K562 (cell line): ENCODE measurements around the gene ADAM33. TPM values are rescaled to one million over a fixed set of nuclear protein-coding genes. Genes with fewer than 3 reads are reported as not detected.

Source experiments
- ATAC-seq: fragments of 200-7000 bp; cut with Tn5 transposase; 3 replicates; pipeline ENCODE4 v1.9.1; 2020; ENCODE audit warnings: moderate library complexity
- BruUV-seq: library from RNA; stranded (reverse); fragments of 400-500 nt; replicated peaks from 2 replicates; lab custom pipeline; 2021; lab: Mats Ljungman, UMichigan
- CTCF ChIA-PET: fragments of 300-600 bp; formaldehyde crosslinking; extraction: SDS; loops from one replicate; lab custom pipeline; 2021; ENCODE audit warnings: low intra/inter-chr PET ratio; lab: Yijun Ruan, JAX
- POLR2A ChIA-PET: fragments of 300-600, 350-650 bp; sonication (Branson Sonifier 250); formaldehyde crosslinking; extraction: SDS; loops from one replicate; lab custom pipeline; 2021; ENCODE audit warnings: antibody characterized with exemption, inconsistent platforms; lab: Yijun Ruan, JAX
- DNase-seq, 4 experiments: peaks; one replicate each; pipeline versions ENCODE4 v3.0.0 to v3.0.0-alpha.2; 2011 to 2018; ENCODE audit warnings: low spot score in 3 of 4, mixed read lengths in 3 of 4; ENCODE audit errors: extremely low read depth in 1 of 4
- FAIRE-seq: peaks from 2 replicates; lab custom pipeline; 2011; peaks lifted over from hg19 to GRCh38; lab: Jason Lieb, UNC
- H2AFZ ChIP-seq: 2 replicates; pipeline ENCODE4 v1.6.0; 2011; ENCODE audit warnings: low read depth, low read length, control low read depth, inconsistent platforms
- H3K27ac ChIP-seq: fragments of 200-600 bp; 3 replicates; pipeline ENCODE4 v1.8.0; 2011; ENCODE audit warnings: low read depth, mild to moderate bottlenecking, control low read depth, inconsistent platforms, low read length, moderate library complexity, mixed read lengths; ENCODE audit errors: extremely low read depth
- H3K27me3 ChIP-seq, 2 experiments: fragments of 300-600 bp in 1 of 2; 2 replicates in 1 of 2; 3 replicates in 1 of 2; pipeline versions ENCODE4 v1.6.0 to v1.8.0; 2011; ENCODE audit warnings: inconsistent platforms in 2 of 2, low read length in 2 of 2, mild to moderate bottlenecking in 1 of 2, mixed read lengths in 1 of 2, moderate library complexity in 1 of 2; ENCODE audit not compliant: control insufficient read depth in 2 of 2, insufficient read depth in 2 of 2
- H3K36me3 ChIP-seq: fragments of 300-600 bp; 3 replicates; pipeline ENCODE4 v1.8.0; 2011; ENCODE audit warnings: mild to moderate bottlenecking, low read length, inconsistent platforms; ENCODE audit not compliant: control insufficient read depth, insufficient read depth
- H3K4me1 ChIP-seq, 2 experiments: fragments of 200-600 bp in 1 of 2; replicated peaks in 1 of 2; 2 replicates in 1 of 2; 3 replicates in 1 of 2; pipeline versions ENCODE4 v1.5.1 to v1.8.0; 2011; ENCODE audit warnings: inconsistent platforms in 2 of 2, low read length in 2 of 2, mild to moderate bottlenecking in 1 of 2, mixed read lengths in 1 of 2, moderate library complexity in 1 of 2; ENCODE audit not compliant: control insufficient read depth in 2 of 2, insufficient read depth in 2 of 2
- H3K4me2 ChIP-seq: 2 replicates; pipeline ENCODE4 v1.6.1; 2011; ENCODE audit warnings: low read length, control low read depth, inconsistent platforms, mixed read lengths; ENCODE audit not compliant: insufficient read depth
- H3K4me3 ChIP-seq: fragments of 200-600 bp; sonication (generic), shearing (Covaris generic); 2 replicates; pipeline ENCODE4 v1.5.1; 2016; ENCODE audit warnings: control low read depth, inconsistent platforms
- H3K79me2 ChIP-seq: fragments of 200-600 bp; 3 replicates; pipeline ENCODE4 v1.8.0; 2011; ENCODE audit warnings: low read length, inconsistent platforms; ENCODE audit not compliant: control insufficient read depth, insufficient read depth
- H3K9ac ChIP-seq, 2 experiments: 2 replicates each; pipeline versions ENCODE4 v1.6.0 to v1.6.1; 2011; ENCODE audit warnings: low read depth in 2 of 2, low read length in 2 of 2, control low read depth in 1 of 2, inconsistent platforms in 1 of 2, mild to moderate bottlenecking in 1 of 2, mixed read lengths in 1 of 2; ENCODE audit not compliant: insufficient read depth in 1 of 2
- H3K9me1 ChIP-seq: one replicate; pipeline ENCODE4 v1.6.0; 2011; ENCODE audit warnings: inconsistent platforms, mild to moderate bottlenecking, low read length, moderate library complexity; ENCODE audit not compliant: control insufficient read depth, insufficient read depth
- H3K9me3 ChIP-seq: replicated peaks from 2 replicates; pipeline ENCODE4 v1.5.1; 2011; ENCODE audit warnings: low read depth, low read length, inconsistent platforms; ENCODE audit not compliant: control insufficient read depth, insufficient read depth
- H4K20me1 ChIP-seq: replicated peaks from 2 replicates; pipeline ENCODE4 v1.6.1; 2011; ENCODE audit warnings: low read length, inconsistent platforms, mixed read lengths; ENCODE audit not compliant: control insufficient read depth, insufficient read depth
- CXXC5 ChIP-seq: fragments of 250-450 bp; sonication (Bioruptor Pico); IDR thresholded peaks from 2 replicates; pipeline ENCODE4 v1.8.0; 2022; ENCODE audit warnings: inconsistent platforms, mild to moderate bottlenecking, moderate library complexity
- ETS2 ChIP-seq: IDR thresholded peaks from 2 replicates; pipeline ENCODE4 v1.6.1; 2016; ENCODE audit warnings: borderline replicate concordance, missing genetic modification characterization, mild to moderate bottlenecking, moderate library complexity, missing compliant biosample characterization; ENCODE audit not compliant: poor library complexity, severe bottlenecking
- FOS ChIP-seq: IDR thresholded peaks from 3 replicates; pipeline ENCODE4 v1.6.1; 2011; ENCODE audit not compliant: insufficient read length; ENCODE audit errors: extremely low read depth
- GABPB1 ChIP-seq: sonication (generic); formaldehyde crosslinking; IDR thresholded peaks from 2 replicates; pipeline ENCODE4 v1.8.0; 2022; ENCODE audit warnings: mild to moderate bottlenecking, missing genetic modification reagents
- KDM5B ChIP-seq: fragments of 200-600 bp; sonication (generic); IDR thresholded peaks from 2 replicates; pipeline ENCODE4 v1.6.1; 2012; ENCODE audit warnings: low read depth, mild to moderate bottlenecking, moderate library complexity, low read length, control low read depth, inconsistent platforms; ENCODE audit not compliant: insufficient replicate concordance
- MEIS2 ChIP-seq: fragments of 450-650 bp; IDR thresholded peaks from 2 replicates; pipeline ENCODE4 v1.6.1; 2014; ENCODE audit warnings: mild to moderate bottlenecking; ENCODE audit not compliant: partially characterized antibody
- NCOR1 ChIP-seq: fragments of 450-650 bp; IDR thresholded peaks from 2 replicates; pipeline ENCODE4 v1.6.1; 2016; ENCODE audit warnings: mild to moderate bottlenecking, moderate library complexity
- PHF21A ChIP-seq: fragments of 450-650 bp; IDR thresholded peaks from 2 replicates; pipeline ENCODE4 v1.6.1; 2017; ENCODE audit warnings: low read depth, borderline replicate concordance
- POLR2A ChIP-seq: fragments of 450-650 bp; conservative IDR thresholded peaks from 2 replicates; pipeline ENCODE4 v1.6.1; 2016
- POLR2AphosphoS2 ChIP-seq: IDR thresholded peaks from 2 replicates; pipeline ENCODE4 v1.6.1; 2012; ENCODE audit warnings: low read length, improper control_type of control experiment
- SMAD1 ChIP-seq: fragments of 150-350 bp; IDR thresholded peaks from 2 replicates; pipeline ENCODE4 v1.6.1; 2014; ENCODE audit warnings: low read length, low read depth; ENCODE audit not compliant: partially characterized antibody
- ZBTB1 ChIP-seq: sonication (generic); formaldehyde crosslinking; IDR thresholded peaks from 2 replicates; pipeline ENCODE4 v1.8.1; 2023; ENCODE audit warnings: missing genetic modification reagents, low read depth, mild to moderate bottlenecking, borderline replicate concordance
- ZNF589 ChIP-seq: fragments of 200-800 bp; sonication (Bioruptor generic); IDR thresholded peaks from 2 replicates; pipeline ENCODE4 v1.6.1; 2016; ENCODE audit warnings: low read depth, missing genetic modification characterization, missing compliant biosample characterization
- WGBS: fragments of 100-300 bp; shearing (Covaris generic); methylation state at CpG from one replicate; pipeline ENCODE4 v1.1.6; 2016; ENCODE audit warnings: low coverage, mixed read lengths; ENCODE audit not compliant: insufficient coverage; ENCODE audit errors: missing lambda C conversion rate; 5-methylcytosine and 5-hydroxymethylcytosine counted together
- in situ Hi-C: fragments of 300-500 bp; cut with MboI; formaldehyde crosslinking; loops from 4 replicates; pipeline ENCODE4 v1.15.0; 2018; ENCODE audit warnings: inconsistent platforms, mixed read lengths
- intact Hi-C: fragments of 100-400 bp; cut with micrococcal nuclease; formaldehyde crosslinking; loops from 2 replicates; pipeline ENCODE4 v1.14.2; 2022
- polyA plus RNA-seq, 8 experiments: library from polyadenylated mRNA; depleted of rRNA in 4 of 8; stranded (reverse) in 5 of 8; unstranded in 3 of 8; fragments of >200 nt; fragmentation: Nextera tagmentation in 2 of 8; fragmentation: Illumina TruSeq in 1 of 8; extraction: Ambion mirVana in 2 of 8; extraction: Trizol in 1 of 8; gene quantifications; 2 replicates each; pipeline versions ENCODE4 v1.2.1 to v1.2.3, GENCODE V29; 2011 to 2014; ENCODE audit warnings: inconsistent platforms in 1 of 8, missing spikeins in 1 of 8
- total RNA-seq, 7 experiments: library from RNA; depleted of rRNA in 6 of 7; stranded (reverse); fragments of >200 nt in 6 of 7; fragmentation: Illumina TruSeq in 2 of 7; extraction: Trizol in 2 of 7; gene quantifications; 2 replicates each; pipeline versions ENCODE4 v1.2.1 to v1.2.3, GENCODE V29; 2011 to 2021; ENCODE audit warnings: low replicate concordance in 1 of 7
- TF ChIP-seq, protein P1 (sequence below): sonication (generic); formaldehyde crosslinking; IDR thresholded peaks from 2 replicates; pipeline ENCODE4 v1.8.0; 2022; ENCODE audit warnings: mild to moderate bottlenecking, missing genetic modification reagents

Gene ADAM33
- total and polyA plus RNA-seq, 9 of the 15 experiments (the other 6 are each of a cell fraction or from before 2014, with no cell fraction given): not detected

DNA sequence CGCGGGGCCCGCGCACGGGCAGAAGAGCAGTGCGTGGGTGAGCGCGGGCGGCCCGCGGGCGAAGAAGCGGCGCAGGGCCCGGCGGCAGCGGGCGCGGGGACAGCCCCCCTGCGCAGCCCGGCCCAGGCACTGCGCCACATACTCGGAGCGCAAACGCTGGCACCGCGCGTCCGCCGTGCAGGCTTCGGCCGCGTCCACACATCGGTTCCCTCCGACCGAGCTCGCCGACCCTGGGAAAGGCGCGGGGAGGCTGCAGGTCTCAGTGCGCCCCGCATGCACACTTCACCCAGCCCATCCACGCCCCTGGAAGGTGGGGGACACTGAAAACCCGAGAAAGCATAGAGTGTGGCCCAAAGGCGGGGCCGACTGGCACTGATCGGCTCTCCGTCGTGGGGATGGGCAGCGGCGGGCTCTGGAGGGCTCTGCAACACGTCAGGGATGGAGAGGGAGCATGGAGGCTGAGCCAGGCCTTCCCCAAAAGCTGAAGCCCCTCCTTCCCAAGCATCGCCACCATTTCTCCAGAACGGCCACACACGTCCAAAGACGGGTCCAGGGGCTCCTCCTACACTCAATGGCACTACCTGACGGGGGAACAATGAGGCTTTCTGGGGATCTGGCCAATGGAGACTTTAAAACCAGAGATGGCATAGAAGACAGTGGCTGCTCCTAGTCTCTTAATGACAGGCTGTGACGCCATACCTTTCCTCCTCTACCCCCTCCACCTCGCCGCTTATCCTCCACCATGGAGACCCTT is 20.6 kb downstream of the ADAM33 start:
- intact Hi-C loops: no loop called here
- 27% methylated on average over 19 of the region's 60 CpGs for WGBS
- Histone ChIP-seq H2AFZ (no peak overlapping the region), H4K20me1 (no peaks in the 10 kb centered on the region), H3K4me3 (no peak overlapping the region), H3K27ac (no peak overlapping the region), H3K9ac (no peak overlapping the region), H3K9me1 (no peaks in the 10 kb centered on the region), H3K4me2 (no peak overlapping the region), H3K9me3 (no peaks in the 10 kb centered on the region), H3K79me2 (no peaks in the 10 kb centered on the region), H3K36me3 (no peaks in the 10 kb centered on the region), H3K4me1 (peaks cover 0 to 9% of the 10 kb centered on the region in 2 experiments; a peak in 4 of 5 replicates), H3K27me3 (peaks cover 0 to 43% of the 10 kb centered on the region in 2 experiments; a peak in 4 of 5 replicates)
- FAIRE-seq (no peak), ATAC-seq (no peak), DNase-seq (no peak)
- ChIA-PET CTCF (no interaction called here), POLR2A (no interaction called here)
- no TSS peak for BruUV-seq
- no peak for TF ChIP-seq POLR2A
- no peak for TF ChIP-seq ZBTB1 (CRISPR knock-in tag)
- no peak for TF ChIP-seq GABPB1 (CRISPR knock-in tag)
- no peak for TF ChIP-seq SMAD1
- TF ChIP-seq ZNF589: no peak
- no peak for TF ChIP-seq NCOR1
- no peak for TF ChIP-seq ETS2 (tag)
- TF ChIP-seq POLR2AphosphoS2: no peak
- TF ChIP-seq KDM5B: no peak
- no peak for TF ChIP-seq PHF21A
- no peak for TF ChIP-seq CXXC5 (CRISPR knock-in tag)
- TF ChIP-seq, protein P1, sequence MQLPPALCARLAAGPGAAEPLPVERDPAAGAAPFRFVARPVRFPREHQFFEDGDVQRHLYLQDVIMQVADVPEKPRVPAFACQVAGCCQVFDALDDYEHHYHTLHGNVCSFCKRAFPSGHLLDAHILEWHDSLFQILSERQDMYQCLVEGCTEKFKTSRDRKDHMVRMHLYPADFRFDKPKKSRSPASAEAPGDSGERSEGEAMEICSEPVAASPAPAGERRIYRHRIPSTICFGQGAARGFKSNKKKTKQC (CRISPR knock-in tag): no peak
- TF ChIP-seq MEIS2: no peak
- TF ChIP-seq FOS: no peak
- in situ Hi-C loops: no loop called here
